ENCODE data around the gene MCTP1.
"Not testable (repeated sequence)": the region's sequence is repeated elsewhere in the genome, so short reads cannot be mapped to it uniquely, and the experiment has no call there.

Gene MCTP1

DNA sequence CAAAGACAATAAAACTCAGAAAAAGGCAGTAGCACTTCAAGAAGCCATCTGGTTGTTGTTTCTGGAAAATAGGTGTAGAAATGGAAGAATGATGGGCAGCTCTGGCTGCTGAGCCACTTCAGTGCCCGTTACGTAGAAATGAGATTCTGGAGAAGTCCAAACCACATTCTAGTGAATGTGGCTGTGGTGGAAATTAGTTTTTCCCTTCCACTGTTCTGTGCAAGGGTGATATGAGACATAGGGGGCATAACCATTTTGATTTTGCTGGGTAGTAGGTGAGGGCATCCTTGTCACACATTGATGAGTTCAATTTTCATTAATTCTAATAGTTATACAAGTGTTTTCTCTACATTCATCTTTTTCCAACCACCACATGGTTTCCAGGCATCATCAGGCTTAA, 275.1 kb downstream of the MCTP1 start:
- Histone ChIP-seq H2AFZ (ENCODE audit: low read depth, low read length) (no peak overlapping the region), H3K4me3 (ENCODE audit: low read length) (no peak overlapping the region), H3K9ac (ENCODE audit: low read length) (no peak overlapping the region), H4K20me1 (ENCODE audit: insufficient read depth, low read length) (no peaks in the 10 kb centered on the region), H3K4me1 (ENCODE audit: low read length) (peaks cover 10% of the 10 kb centered on the region), H3K27ac (ENCODE audit: low read length) (no peak overlapping the region), H3K79me2 (ENCODE audit: low read length) (no peaks in the 10 kb centered on the region), H3K27me3 (ENCODE audit: low read depth, low read length) (no peaks in the 10 kb centered on the region), H3K9me3 (ENCODE audit: insufficient read depth, low read length) (no peaks in the 10 kb centered on the region), H3K4me2 (ENCODE audit: low read length) (no peak overlapping the region), H3K36me3 (replicated peaks; ENCODE audit: low read depth, low read length) (no peaks in the 10 kb centered on the region)
- TF ChIP-seq EZH2phosphoT487 (IDR thresholded peaks at IDR 0.05; ENCODE audit: low read depth): no peak
- TF ChIP-seq, protein P1, sequence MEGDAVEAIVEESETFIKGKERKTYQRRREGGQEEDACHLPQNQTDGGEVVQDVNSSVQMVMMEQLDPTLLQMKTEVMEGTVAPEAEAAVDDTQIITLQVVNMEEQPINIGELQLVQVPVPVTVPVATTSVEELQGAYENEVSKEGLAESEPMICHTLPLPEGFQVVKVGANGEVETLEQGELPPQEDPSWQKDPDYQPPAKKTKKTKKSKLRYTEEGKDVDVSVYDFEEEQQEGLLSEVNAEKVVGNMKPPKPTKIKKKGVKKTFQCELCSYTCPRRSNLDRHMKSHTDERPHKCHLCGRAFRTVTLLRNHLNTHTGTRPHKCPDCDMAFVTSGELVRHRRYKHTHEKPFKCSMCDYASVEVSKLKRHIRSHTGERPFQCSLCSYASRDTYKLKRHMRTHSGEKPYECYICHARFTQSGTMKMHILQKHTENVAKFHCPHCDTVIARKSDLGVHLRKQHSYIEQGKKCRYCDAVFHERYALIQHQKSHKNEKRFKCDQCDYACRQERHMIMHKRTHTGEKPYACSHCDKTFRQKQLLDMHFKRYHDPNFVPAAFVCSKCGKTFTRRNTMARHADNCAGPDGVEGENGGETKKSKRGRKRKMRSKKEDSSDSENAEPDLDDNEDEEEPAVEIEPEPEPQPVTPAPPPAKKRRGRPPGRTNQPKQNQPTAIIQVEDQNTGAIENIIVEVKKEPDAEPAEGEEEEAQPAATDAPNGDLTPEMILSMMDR (IDR thresholded peaks at IDR 0.05; ENCODE audit: low read depth, low read length): no peak

DNA sequence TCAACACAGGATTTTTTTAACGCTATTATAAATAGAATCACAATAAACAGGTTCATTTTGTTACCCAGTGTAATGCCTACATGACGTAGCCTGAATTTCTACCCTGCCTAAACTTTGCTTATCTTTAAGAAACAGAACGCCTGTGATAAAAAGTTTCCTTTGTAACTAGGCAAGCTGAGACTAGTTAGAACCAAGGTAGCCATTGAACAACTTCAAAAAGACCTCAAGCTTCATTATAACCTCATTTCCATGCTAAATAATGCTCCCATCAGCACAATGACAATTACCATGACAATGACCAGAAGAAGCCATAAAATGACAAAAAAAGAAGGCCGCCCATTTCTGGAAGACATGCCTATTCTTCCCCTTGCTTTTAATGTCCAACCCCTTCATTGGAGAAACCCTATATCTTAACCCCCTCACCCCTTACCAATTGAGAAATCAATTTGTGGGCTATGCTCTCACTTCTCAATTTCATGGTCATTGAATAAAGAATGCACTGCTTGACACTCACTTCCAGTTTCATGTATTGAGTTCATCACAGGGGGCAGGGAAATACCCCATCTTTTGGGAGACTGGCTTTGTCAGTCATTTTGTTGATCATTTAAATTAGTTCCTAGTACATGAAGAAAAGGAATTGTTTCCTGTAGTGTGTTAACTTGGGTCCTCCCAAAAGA, 276.8 kb downstream of the MCTP1 start:
- Histone ChIP-seq H3K4me1 (ENCODE audit: low read length) (peaks cover 10% of the 10 kb centered on the region), H2AFZ (ENCODE audit: low read depth, low read length) (no peak overlapping the region), H3K27me3 (ENCODE audit: low read depth, low read length) (no peaks in the 10 kb centered on the region), H3K36me3 (replicated peaks; ENCODE audit: low read depth, low read length) (no peaks in the 10 kb centered on the region), H3K4me2 (ENCODE audit: low read length) (peak overlapping the region; percentile 12; the same call in 1 of the 2 replicates), H4K20me1 (ENCODE audit: insufficient read depth, low read length) (no peaks in the 10 kb centered on the region), H3K27ac (ENCODE audit: low read length) (no peak overlapping the region), H3K9me3 (ENCODE audit: insufficient read depth, low read length) (no peaks in the 10 kb centered on the region), H3K4me3 (ENCODE audit: low read length) (no peak overlapping the region), H3K9ac (ENCODE audit: low read length) (no peak overlapping the region), H3K79me2 (ENCODE audit: low read length) (no peaks in the 10 kb centered on the region)
- TF ChIP-seq, protein P1 (IDR thresholded peaks at IDR 0.05; ENCODE audit: low read depth, low read length): no peak
- no peak for TF ChIP-seq EZH2phosphoT487 (IDR thresholded peaks at IDR 0.05; ENCODE audit: low read depth)

DNA sequence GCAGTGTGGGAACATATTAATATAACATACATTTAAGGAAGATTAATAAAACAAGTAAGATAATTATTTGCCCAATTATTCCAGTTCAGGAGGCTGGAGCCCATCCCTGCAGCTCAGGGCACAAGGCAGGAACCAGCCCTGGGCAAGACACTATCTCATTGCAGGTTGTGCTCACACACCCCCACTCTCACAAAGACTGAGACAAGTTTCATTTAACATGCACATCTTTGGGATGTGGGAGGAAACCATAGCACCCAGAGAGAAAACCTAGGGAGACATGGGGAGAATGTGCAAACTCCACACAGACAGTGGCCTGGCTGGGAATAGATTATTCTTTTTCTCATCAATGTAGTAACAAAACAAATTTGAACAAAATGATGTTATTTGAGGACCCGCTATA, 279.1 kb downstream of the MCTP1 start:
- Histone ChIP-seq H3K9me3 (ENCODE audit: insufficient read depth, low read length) (no peaks in the 10 kb centered on the region), H3K79me2 (ENCODE audit: low read length) (no peaks in the 10 kb centered on the region), H3K4me3 (ENCODE audit: low read length) (no peak overlapping the region), H4K20me1 (ENCODE audit: insufficient read depth, low read length) (no peaks in the 10 kb centered on the region), H3K4me2 (ENCODE audit: low read length) (no peak overlapping the region), H2AFZ (ENCODE audit: low read depth, low read length) (no peak overlapping the region), H3K27ac (ENCODE audit: low read length) (no peak overlapping the region), H3K27me3 (ENCODE audit: low read depth, low read length) (no peaks in the 10 kb centered on the region), H3K4me1 (ENCODE audit: low read length) (peaks cover 10% of the 10 kb centered on the region), H3K36me3 (replicated peaks; ENCODE audit: low read depth, low read length) (no peaks in the 10 kb centered on the region), H3K9ac (ENCODE audit: low read length) (no peak overlapping the region)
- TF ChIP-seq, protein P1 (IDR thresholded peaks at IDR 0.05; ENCODE audit: low read depth, low read length): no peak
- no peak for TF ChIP-seq EZH2phosphoT487 (IDR thresholded peaks at IDR 0.05; ENCODE audit: low read depth)

DNA sequence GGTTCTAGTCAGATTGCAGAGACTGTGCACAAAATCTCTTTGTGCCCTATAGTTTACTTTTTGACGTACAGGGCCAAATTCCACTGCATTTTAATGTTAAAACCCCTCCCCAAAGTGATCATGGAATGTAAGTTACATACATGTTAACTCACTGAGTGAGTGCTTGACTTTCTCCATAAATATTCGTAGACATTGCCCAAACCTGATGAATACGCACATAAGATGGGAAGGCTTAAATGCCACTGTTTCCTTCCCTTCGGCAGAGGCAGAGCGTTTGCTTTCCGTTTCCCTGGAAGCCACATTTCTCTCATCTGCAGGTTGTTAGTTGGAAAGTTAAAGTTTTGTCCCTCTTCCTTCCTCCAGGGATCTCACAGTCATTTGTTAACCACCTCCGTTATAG, 286.2 kb downstream of the MCTP1 start:
- Histone ChIP-seq H4K20me1 (ENCODE audit: insufficient read depth, low read length) (no peaks in the 10 kb centered on the region), H3K79me2 (ENCODE audit: low read length) (no peaks in the 10 kb centered on the region), H2AFZ (ENCODE audit: low read depth, low read length) (no peak overlapping the region), H3K27me3 (ENCODE audit: low read depth, low read length) (no peaks in the 10 kb centered on the region), H3K9ac (ENCODE audit: low read length) (no peak overlapping the region), H3K27ac (ENCODE audit: low read length) (no peak overlapping the region), H3K9me3 (ENCODE audit: insufficient read depth, low read length) (no peaks in the 10 kb centered on the region), H3K4me1 (ENCODE audit: low read length) (no peaks in the 10 kb centered on the region), H3K4me2 (ENCODE audit: low read length) (no peak overlapping the region), H3K36me3 (replicated peaks; ENCODE audit: low read depth, low read length) (no peaks in the 10 kb centered on the region), H3K4me3 (ENCODE audit: low read length) (no peak overlapping the region)
- TF ChIP-seq, protein P1 (IDR thresholded peaks at IDR 0.05; ENCODE audit: low read depth, low read length): no peak
- TF ChIP-seq EZH2phosphoT487 (IDR thresholded peaks at IDR 0.05; ENCODE audit: low read depth): no peak

DNA sequence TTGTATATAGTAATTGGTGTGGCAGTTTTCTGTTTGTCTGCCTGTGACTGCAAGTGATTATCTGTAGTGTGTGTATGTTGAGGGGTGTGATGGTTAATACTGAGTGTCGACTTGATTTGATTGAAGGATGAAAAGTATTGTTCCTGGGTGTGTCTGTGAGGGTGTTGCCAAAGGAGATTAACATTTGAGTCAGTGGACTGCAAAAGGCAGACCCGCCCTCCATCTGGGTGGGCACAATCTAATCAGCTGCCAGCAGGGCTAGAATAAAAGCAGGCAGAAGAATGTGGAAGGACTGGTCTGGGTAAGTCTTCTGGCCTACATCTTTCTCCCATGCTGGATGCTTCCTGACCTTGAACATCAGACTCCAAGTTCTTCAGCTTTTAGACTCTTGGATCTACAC, 290.4 kb downstream of the MCTP1 start:
- H3K4me2 ChIP-seq (ENCODE audit: low read length); H3K9ac ChIP-seq (ENCODE audit: low read length); H2AFZ ChIP-seq (ENCODE audit: low read depth, low read length); H3K27ac ChIP-seq (ENCODE audit: low read length); H3K4me1 ChIP-seq (ENCODE audit: low read length); H3K4me3 ChIP-seq (ENCODE audit: low read length); H3K36me3 ChIP-seq (replicated peaks; ENCODE audit: low read depth, low read length); H4K20me1 ChIP-seq (ENCODE audit: insufficient read depth, low read length); H3K9me3 ChIP-seq (ENCODE audit: insufficient read depth, low read length); H3K79me2 ChIP-seq (ENCODE audit: low read length); H3K27me3 ChIP-seq (ENCODE audit: low read depth, low read length): not testable (repeated sequence)

Data from OCI-LY3 (cell line).